GM21786 (cell line): ENCODE measurements around the gene PIH1D1.
"Not testable (repeated sequence)": the region's sequence is repeated elsewhere in the genome, so short reads cannot be mapped to it uniquely, and the experiment has no call there.

ENCODE experiments used
- ATAC-seq: cut with Tn5 transposase; IDR thresholded peaks from one replicate; pipeline ENCODE4 v1.9.1; 2021; ENCODE audit not compliant: unreplicated experiment

Gene PIH1D1

DNA sequence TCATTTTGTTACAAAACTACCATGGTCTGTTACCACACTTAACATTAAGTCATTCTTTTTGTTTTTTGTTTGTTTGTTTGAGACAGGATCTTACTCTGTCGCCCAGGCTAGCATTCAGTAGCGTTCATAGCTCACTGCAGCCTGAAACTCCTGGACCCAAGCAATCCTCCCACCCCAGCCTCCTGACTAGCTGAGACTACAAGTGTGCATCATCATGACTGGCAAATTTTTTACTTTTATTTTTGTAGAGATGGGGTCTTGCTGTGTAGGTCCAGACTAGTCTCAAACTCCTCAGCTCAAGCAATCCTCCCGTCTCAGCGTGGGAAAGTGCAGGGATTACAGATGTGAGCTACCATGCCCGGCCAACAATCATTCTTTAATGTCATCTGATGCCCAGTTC is 4.7 kb upstream of the PIH1D1 start:
- ATAC-seq = no peak

DNA sequence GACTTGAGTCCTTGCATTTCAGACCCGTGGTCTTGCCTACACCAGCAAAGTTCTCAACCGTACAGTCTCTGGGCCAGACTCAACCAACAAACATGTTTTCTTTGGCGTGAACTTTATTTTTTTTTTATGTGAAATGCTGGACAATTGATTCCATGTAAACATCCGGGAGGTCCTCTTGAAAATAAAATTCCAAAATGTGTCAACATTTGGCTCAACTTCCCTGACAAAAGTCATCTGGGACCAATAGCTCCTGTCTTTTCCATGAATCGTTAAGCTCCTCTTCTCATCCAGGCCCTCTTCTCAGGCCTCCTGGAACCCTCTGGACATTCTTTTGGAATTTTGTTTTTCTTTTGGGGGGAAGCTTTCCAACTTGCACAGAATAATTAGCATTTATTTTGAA is 4.2 kb upstream of the PIH1D1 start:
- ATAC-seq = no peak

DNA sequence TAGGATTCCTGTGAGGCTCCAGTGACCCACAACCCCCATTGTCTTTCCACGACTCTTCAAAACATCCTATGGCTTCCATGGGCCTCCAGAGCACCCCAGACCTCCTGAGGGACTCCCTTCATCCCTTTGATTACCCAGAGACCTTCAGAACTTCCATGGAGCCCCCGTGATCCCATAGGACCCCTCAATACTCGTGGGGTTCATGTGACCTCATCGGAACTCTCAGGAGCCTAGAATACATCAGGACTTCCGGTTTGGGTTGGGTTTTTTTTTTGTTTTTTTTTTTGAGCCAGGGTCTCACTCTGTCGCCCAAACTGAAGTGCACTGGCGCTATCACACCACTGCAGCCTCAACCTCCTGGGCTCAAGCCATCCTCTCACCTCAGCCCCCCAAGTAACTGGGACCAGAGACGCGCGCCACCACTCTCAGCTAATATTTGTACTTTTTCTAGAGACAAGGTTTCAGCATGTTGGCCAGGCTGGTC is 2.2 kb upstream of the PIH1D1 start:
- ATAC-seq = no peak

DNA sequence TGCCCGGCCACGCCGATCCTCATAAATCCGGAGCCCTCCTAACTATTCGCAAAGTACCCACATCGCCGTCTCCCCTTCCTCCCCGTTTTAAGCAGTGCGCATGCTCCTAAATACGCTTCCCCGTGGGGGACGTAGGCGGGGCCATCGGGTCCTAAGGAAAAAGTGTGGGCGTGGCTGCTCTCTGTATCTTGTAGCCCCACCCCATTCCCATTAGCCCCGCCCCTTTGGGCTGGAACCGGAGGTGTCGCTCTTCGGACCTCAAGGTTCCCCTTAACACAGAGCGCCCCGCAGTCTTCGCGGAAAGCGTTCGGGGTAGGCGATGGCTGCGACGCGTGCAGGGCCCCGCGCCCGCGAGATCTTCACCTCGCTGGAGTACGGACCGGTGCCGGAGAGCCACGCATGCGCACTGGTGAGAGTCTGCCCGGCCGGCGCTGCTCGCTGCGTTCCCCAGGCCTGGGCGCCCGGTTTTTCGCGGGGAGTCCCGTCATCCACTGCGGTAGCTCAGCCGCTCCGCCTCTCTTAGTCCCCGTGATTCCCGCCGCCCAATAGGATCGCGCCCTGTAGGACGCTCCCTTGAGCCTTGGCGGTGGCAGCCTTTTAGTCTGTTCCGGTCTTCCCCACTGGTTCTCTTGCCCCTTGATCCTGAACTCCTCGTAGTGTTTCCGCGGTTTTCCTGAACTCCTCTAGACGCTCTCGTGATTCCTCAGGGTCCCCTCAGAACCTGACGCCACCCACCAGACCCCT is 1.6 kb upstream of the PIH1D1 start, which contains the start of gene ALDH16A1:
Gene ALDH16A1 (plus strand): TSS at position 213 of the 744 bp plus-strand sequence. CDS start 107 bp downstream, at position 320.
- peak; percentile 78 for ATAC-seq

DNA sequence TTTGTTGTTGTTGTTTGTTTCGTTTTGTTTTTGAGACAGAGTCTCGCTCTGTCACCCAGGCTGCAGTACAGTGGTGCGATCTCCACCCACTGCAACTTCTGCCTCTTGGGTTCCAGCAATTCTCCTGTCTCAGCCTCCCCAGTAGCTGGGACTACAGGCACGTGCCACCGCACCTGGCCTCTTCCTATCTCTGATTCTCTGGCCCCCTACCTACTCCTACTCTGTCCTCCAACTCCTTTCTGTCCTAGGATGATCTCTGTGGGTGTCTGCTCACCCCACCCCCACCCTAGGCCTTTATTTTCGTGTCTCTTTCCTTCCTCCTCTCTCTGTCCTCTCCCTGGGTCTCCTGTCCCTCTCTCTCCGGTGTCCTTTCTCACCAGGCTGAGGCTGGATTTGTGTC is 1.2 kb downstream of the PIH1D1 start:
- no peak for ATAC-seq

DNA sequence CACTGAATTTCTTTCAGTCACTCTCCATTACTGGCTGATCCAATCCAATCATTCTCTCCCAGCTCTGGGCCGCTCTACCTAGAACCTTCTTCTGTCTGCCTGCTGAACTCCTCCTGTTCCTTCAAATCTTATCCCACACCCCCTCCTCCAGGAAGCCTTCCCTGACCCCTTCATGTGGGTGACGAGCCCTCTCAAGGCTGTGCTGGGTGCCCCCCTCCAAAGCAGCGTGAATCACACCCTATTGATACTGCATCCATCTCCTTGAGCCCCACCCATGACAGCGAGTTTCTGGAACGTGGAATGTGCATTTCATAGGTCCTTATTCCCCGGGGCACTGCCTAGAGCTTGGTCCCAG is 3.2 kb downstream of the PIH1D1 start:
- no peak for ATAC-seq

DNA sequence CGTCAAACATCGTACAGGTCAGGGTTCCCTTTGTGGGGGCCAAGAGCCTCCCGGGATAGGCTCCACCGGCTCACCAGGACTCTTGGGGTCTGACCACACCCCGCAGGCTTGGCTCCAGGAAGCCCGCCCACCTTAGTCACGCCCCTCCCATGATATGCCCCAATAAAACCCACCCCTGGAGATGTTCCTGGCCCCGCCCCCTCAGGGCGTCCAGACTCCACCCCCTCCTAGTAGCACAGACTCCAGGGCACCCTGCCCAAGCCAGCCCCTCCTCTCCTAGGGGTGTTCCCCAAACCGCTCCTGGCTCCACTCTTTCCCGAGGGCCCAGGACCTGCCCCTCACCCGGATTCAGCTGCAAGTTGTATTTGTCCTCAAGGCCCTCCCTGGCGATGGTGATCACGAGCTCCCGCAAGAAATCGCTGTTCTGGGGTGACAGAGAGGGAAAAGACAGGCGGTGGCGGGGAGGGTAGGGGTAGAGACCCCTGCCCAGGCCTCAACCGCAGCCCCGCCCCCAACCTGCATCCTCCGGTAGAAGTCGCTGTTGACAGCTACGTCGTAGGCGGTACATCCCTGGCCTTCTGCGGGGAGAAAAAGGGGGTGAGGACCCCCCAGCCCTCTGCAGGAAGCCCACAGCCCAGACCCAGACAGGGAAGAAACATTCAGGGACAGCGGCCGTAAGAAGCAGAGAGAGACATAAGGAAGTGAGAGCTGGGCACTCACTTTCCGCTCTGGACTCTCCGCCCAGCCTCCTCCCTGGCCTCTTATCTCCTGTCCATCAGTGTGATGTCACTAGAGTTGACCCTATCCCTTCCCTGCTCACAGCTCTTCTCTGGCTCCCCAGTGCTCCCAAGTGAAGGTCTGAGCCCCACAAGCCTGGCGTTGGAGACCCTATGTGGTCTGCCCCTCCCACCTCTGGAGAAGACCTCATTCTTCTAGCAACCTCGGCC is 3.9 kb downstream of the PIH1D1 start:
- no peak for ATAC-seq

DNA sequence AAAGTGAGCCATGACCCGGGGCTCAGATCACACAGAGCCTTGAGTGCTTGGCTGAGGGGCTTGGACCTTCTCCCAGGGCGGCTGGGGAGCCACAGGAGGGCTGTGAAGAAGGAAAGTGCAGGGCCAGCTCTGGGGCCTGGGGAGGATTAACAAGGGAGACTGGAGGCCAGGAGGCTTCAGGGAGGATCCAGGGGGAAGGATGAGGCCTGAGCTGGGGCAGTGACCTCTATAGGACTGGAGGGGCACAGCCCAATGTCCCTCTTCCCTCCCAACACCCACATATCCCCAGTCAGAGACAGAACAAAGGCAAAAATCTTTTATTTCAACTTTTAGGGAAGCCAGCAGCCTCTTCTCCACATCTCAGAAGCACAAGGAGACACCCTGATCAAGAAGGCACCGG is 5.6 kb downstream of the PIH1D1 start:
- no peak for ATAC-seq

DNA sequence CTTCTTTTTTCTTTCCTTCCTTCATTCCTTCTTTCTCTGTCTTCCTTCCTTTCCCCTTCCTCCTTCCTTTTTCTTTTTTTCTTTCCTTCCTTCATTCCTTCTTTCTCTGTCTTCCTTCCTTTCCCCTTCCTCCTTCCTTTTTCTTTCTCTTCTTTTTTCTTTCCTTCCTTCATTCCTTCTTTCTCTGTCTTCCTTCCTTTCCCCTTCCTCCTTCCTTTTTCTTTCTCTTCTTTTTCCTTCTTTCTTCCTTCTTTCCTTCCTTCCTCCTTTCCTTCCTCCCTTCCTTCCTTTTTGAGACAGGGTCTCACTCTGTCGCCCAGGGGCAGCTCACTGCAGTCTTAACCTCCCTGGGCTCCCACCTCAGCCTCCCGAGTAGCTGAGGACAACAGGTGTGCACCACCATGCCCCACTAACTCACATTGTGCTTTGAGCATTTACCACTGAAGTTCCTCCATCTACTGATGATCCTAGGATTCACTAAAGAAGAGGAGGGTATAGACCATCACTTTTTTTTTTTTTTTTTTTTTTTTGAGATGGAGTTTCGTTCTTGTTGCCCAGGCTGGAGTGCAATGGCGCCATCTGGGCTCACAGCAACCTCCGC is 7.4 kb downstream of the PIH1D1 start:
- not testable (repeated sequence) for ATAC-seq

DNA sequence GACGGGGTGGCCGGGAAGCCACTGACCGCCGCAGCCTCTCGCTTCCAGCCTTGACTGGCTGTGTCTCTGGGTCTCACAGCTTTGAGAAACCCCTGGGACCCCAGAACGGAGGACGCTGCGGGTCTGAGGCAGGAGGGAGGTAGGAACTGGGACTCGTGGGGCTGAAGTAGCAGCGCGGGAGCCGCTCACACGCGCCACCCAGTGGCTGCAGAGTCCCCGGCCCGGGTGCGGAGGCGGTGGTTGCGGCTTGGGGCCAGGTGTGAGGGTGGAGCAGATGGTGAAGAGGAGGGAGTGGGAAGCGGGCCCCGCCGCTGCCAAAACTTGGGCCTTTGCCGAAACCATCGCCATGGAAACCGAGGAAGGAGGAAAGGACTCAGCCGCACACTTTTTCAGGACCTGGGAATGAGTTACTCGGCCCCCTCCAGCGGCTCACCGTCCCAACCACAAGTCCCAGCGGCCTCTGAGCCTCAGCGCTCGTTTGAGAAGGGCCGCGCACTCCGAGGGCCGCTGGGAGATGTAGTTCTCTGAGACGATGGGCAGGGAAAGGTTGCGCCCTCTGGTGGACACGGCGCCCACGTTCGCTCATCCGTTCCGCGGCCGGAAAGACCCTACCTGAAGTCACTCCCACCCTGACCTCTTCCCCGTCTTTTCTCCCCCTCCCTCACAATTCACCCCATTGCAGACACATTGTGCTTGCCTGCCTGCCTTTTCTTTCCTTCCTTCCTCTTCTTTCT is 8.1 kb downstream of the PIH1D1 start:
- peak; percentile 76 for ATAC-seq

DNA sequence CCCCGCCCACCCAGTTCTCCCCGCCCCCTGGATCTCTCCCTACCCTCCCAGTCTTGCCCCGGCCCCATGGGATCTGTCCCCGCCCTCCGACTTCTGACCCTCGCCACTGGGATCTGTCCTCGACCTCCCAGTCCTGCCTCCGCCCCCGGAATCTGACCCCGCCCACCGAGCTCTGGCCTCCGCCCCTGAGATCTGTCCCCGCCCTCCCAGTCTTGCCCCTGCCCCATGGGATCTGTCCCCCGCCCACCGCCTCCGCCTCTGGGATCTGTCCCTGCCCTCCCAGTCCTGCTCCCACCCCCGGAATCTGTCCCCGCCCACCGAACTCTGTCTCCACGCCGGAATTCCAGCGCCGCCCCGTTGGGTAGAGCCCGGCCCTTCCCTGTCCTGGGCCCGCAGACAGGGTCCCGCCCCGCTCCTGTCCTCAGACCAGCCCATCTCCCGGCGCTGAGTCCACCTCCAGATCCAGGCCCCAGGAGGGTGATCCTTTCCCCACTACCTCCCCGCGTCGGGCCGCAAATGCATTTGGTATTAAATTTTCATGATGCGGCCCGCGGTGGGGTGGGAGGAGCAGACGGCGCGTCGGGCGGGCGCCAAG is 8.7 kb downstream of the PIH1D1 start:
- no peak for ATAC-seq

DNA sequence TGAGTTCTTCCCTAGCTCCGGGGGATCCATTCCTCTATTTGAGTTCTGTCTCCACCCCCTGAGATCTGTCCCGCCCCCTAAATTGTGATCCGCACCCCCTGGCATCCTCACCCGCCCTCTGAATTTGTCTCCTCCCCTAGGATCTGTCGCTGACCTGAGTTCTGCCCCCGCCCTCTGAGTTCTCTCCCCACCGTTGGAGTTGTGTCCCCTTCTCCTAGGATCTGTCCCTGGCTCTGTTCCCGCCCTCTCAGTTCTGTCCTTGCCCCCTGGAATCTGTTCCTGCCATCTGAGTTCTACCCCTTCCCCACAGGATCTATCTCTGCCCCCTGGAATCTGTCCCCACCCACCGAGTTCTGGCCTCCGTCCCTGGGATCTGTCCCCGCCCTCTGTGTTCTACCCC is 9.3 kb downstream of the PIH1D1 start:
- ATAC-seq = no peak

DNA sequence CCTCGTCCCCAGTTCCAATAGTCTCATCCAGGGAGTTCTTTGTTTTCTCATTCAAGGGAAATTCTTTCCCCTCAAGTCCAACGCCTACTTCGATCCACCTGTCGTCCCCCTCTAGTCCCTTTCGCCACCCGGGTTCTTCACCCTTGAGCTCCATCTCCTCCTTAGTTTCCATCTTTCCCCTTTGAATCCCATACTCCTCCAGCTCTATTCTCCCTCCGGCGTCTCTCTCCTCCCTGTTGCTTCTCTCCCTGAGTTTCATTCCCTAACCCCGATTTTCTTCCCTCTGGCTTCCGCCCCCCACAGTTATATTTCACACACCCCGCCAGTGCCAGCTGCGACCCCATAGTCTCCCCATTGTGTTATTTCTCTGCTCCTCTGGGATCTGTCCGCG is 9.7 kb downstream of the PIH1D1 start:
- ATAC-seq = no peak

DNA sequence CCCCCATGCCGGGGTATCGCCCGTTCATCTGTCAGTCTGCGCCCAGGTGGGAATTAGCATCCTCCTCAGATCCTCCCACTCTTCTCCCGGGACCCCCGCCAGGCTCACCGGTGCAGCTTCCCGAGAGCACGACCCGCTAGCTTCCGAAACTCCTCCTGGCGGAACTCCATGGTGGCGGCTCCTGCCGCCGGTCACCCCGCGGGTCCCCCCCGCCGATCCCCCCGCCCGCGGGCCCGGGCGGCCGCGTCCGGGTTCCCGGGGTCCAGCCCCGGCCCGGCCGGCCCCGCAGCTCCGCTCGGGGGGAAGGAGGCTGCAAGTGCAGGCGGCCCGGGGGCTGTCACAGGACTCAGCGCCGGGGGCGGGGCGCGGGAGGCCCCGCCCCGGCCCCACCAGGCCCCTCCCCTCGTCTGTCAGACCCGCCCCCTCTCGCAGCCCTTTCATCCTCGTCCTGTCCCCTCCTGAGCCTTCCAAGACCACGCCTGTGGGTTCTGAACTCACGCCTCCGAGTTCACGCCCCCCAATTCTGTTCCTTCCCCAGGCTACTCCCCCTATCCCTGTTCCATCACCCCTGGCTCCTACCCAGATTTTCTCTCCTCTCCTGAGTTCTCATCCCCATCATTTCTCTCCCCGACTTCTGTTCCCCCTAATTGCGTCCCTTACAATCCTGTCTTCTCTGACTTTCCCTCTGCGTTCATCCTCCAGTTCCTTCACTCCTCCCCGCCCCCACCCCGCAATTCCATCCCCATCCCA is 10.2 kb downstream of the PIH1D1 start, which contains the start of gene SLC17A7:
Gene SLC17A7 (minus strand): TSS at position 318 of the 750 bp plus-strand sequence. CDS start 148 bp downstream, at position 170.
- ATAC-seq = no peak

DNA sequence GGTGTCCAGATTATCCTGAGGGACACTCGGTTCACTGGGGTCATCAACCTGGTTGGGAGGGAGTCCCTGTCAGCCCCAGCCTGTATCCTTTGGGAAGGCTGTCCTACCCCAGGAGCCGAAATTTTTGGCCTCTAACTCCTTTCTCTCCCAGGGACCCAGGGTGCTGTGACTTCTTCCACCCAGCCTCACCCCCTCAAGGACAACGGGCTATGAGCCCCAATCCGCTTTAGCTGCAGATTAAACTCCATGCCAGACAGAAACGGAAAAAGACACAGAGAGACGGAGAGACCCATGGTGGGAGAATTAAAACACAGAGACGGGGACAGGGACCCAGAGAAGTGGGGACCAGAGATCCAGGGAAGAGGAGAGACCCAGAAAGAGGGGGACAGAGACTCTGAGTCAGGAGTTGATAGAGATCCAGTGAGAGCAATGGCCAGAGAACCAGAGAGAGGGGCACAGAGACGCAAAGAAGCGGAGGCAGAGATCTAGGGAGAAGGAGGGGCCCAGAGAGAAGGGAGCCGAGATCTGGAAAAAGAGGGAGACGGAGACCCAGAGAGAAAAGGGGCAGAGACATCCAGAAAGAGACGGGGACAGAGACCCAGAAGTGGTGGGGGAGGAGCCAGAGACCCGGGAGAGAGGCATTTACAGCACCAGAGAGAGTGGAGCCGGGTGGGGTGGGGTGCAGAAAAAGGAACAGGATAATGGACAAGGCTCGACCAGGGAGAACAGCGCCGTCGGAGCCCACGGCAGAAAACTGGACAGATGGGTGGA is 11.0 kb downstream of the PIH1D1 start:
- no peak for ATAC-seq

DNA sequence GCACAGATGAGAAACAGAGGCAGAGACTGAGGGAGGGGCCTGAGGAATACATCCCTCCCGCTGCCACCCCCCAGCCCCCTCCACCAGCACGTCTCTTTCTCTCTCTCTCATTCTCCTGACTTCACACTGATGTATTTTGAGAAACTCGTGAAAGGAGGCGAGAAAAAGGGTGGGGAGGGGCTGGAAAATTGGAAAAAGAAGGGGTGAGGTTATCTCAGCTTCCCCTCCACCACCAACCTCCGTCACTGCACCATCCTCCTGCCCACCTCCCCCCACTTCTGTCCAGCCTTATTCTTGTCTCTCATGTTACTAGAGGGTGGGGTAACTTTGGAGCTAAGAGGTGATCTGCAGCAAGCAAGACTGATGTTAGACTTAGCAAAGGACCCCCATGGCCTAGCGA is 11.8 kb downstream of the PIH1D1 start:
- no peak for ATAC-seq

DNA sequence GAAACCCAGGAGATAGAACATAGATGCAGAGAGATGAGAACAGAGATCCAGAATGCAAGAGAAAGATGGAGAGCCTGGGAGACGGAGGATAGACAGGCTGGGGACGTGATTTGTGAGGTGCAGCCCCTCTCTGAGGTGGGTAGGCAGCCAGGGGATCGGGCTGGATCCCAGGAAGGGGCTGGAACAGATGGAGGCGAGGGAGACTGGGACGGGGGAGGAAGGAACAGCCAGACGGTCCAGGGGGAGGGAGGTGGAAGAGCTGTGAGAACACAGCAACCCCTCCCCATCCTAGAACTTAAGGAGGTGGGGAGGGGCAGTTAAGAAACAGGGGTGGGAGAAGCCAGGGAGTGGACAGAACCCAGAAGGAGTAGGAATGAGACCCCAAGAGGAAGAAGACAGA is 13.4 kb downstream of the PIH1D1 start:
- no peak for ATAC-seq

DNA sequence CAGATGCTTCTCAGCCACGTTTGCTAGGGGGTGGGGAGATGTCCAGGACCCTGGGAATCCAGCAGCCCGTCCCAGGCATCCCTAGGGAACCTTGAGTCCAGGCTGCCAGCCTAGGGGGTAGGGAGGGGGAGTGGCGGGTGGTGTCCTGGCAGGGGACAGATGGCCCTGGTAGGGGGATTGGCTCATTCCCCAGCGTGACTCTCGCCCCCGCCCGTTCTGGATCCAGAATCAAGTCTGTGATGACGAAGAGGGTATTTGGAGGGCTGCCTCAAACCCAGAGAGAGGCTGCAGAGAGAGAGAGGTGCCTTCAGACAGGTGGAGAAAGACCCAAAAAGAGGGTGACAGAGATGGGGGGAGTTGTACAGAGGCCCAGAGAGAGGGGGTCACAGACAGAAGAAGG is 14.4 kb downstream of the PIH1D1 start:
- no peak for ATAC-seq
